GM10847 (cell line): ENCODE results near the gene CDK12.

Experiments used
- POLR2A ChIP-seq: IDR thresholded peaks from 2 replicates; pipeline ENCODE4 v1.6.1; 2011; ENCODE audit not compliant: insufficient read length; ENCODE audit errors: extremely low read depth

The CDK12 gene

GRCh38 chr17:39461113-39461925 is at the start of gene CDK12:
Gene CDK12 (plus strand): TSS chr17:39461486. CDS start chr17:39462072, 586 bp downstream.
- TF ChIP-seq POLR2A, result peak; percentile 90

DNA sequence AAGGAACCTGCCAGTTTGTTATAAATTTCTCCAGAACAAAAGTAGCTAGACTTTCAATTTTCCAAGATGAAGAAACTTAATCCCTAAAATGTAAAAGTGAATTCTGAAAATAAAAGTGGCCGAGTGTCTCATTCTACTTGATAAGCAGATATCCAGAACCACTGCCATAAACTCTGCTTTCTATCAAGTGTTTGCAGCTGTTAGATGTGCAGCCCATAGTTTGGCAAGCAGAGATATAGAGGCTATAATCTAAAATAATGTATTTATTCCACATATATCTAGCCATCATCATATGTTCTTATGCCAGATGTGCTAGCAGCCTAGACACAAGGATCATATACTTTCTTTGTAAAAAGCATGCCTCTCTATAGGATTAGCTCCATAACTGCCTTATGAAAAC is 45.1 kb upstream of the CDK12 start:
- no peak for TF ChIP-seq POLR2A

DNA sequence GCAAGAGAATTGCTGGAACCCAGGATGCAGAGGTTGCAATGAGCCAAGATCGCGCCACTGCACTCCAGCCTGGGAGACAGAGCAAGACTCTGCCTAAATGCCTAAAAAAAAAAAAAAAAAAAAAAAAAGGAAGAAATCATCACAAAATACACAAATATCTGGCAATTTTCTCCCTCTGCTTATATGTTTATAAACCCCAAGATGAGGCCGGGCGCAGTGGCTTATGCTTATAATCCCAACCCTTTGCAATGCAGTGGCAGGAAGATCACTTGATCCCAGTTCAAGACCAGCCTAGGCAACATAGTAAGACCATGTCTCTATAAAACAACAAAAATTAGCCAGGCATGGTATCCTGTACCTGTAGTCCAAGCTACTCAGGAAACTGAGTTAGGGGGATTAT is 31.7 kb upstream of the CDK12 start:
- no peak for TF ChIP-seq POLR2A

GRCh38 chr17:39443326-39443725 is 18.0 kb upstream of the CDK12 start:
- no peak for TF ChIP-seq POLR2A

DNA sequence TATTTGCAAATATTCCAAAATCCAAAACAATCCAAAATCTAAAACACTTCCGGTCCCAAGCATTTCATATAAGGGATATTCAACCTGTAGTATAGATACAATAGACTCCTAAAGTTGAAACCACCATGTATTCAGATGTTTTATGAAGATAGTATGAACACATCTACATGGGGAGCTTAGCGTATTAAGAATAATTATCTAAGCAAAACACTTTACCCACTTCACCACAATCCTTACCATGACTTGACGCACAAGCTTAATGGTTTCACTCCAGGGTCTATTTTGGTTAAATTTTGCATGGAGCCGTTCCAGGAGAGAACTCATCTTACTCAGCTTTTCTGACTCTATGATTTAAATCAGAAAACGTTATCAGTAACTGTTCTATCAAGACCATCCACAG is 13.7 kb upstream of the CDK12 start:
- TF ChIP-seq POLR2A, result no peak

GRCh38 chr17:39450051-39450450 is 11.2 kb upstream of the CDK12 start:
- TF ChIP-seq POLR2A, result no peak

GRCh38 chr17:39450847-39451581 is 10.3 kb upstream of the CDK12 start, which contains the start of gene MED1:
Gene MED1 (minus strand): TSS chr17:39451263. CDS start chr17:39451062, 201 bp downstream.
- peak; percentile 55 for TF ChIP-seq POLR2A

- no peak for TF ChIP-seq POLR2A
Observed at GRCh38 chr17:39455919-39456318, 5.4 kb upstream of the CDK12 start.

DNA sequence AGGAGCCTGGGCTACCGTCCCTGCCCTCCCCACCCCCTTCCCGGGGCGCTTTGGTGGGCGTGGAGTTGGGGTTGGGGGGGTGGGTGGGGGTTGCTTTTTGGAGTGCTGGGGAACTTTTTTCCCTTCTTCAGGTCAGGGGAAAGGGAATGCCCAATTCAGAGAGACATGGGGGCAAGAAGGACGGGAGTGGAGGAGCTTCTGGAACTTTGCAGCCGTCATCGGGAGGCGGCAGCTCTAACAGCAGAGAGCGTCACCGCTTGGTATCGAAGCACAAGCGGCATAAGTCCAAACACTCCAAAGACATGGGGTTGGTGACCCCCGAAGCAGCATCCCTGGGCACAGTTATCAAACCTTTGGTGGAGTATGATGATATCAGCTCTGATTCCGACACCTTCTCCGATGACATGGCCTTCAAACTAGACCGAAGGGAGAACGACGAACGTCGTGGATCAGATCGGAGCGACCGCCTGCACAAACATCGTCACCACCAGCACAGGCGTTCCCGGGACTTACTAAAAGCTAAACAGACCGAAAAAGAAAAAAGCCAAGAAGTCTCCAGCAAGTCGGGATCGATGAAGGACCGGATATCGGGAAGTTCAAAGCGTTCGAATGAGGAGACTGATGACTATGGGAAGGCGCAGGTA is 762 bp downstream of the CDK12 start:
- TF ChIP-seq POLR2A, result no peak

GRCh38 chr17:39462631-39463375 is 1.5 kb downstream of the CDK12 start:
- no peak for TF ChIP-seq POLR2A

DNA sequence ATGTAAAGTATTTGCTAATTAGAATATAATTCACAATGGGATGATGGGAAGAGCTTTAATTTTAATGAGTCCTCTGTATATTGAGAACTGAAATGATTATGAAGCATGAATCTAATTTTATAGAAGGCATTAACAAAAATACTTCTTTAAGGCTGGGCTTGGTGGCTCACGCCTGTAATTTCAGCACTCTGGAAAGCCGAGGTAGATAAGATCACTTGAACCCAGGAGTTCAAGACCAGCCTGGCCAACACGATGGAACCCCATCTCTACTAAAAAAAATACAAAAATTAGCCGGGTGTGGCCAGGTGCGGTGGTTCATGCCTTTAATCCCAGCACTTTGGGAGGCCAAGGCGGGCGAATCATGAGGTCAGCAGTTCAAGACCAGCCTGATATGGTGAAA is 12.0 kb downstream of the CDK12 start:
- no peak for TF ChIP-seq POLR2A

DNA sequence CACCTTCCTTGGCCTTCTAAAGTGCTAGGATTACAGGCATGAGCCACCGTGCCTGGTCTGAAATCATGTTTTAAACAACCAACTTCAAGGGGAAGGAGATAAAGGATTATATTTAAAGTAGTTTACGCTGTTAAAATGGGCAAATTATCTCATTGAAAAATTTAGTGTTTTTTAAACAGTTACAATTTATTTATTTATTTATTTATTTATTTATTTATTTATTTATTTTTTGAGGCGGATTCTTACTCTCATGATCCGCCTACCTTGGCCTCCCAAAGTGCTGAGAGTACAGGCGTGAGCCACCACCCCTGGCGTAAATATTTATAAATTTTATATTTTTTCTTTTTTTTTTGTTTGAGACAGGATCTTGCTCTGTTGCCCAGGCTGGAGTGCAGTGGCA is 22.2 kb downstream of the CDK12 start:
- no peak for TF ChIP-seq POLR2A

DNA sequence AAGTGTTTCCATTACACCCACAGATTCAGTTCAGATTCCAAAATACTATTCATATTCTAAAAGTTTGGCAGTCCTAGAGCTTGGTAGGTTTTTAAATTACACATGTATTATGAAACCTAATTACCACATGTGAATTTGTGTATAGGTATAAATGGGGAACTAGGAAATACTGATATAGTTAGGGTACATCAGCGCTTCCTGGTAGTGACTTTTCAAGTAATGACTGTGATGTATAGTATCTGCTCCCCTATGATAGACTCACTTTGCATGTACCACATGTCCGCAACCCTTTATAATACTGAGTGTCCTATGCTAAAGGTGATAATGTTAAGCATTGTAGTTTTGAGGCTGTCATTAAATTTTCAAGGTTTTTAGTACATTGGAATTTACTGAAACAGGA is 22.9 kb downstream of the CDK12 start:
- TF ChIP-seq POLR2A, result no peak

- no peak for TF ChIP-seq POLR2A
Observed at GRCh38 chr17:39485555-39485954, 24.3 kb downstream of the CDK12 start.

GRCh38 chr17:39486242-39486641 is 25.0 kb downstream of the CDK12 start:
- no peak for TF ChIP-seq POLR2A
